Urinary bladder (tissue), 4 donors: Measurements from ENCODE around the gene HOXA6. TPM values are rescaled to one million over a fixed set of nuclear protein-coding genes. Genes with fewer than 3 reads are reported as not detected.

Experiments
- DNase-seq: peaks from one replicate; pipeline ENCODE4 v3.0.0-alpha.2; 2015; ENCODE audit errors: extremely low spot score
- H3K27ac ChIP-seq: one replicate; pipeline ENCODE4 v1.5.1; 2013; ENCODE audit warnings: low read depth, mild to moderate bottlenecking, moderate library complexity
- H3K36me3 ChIP-seq: one replicate; pipeline ENCODE4 v1.6.1; 2013; ENCODE audit warnings: mild to moderate bottlenecking, moderate library complexity; ENCODE audit not compliant: insufficient read depth
- H3K4me1 ChIP-seq: one replicate; pipeline ENCODE4 v1.6.1; 2013; ENCODE audit warnings: mild to moderate bottlenecking, moderate library complexity; ENCODE audit not compliant: insufficient read depth
- H3K4me3 ChIP-seq: one replicate; pipeline ENCODE4 v1.5.1; 2013; ENCODE audit warnings: low read depth, low read length
- WGBS: extraction: QIAGEN DNeasy Blood & Tissue Kit; methylation state at CpG from one replicate; pipeline ENCODE4 v1.1.7; 2013; 5-methylcytosine and 5-hydroxymethylcytosine counted together
- polyA plus RNA-seq: library from polyadenylated mRNA; stranded (reverse); fragments of 200-250 nt; gene quantifications from one replicate; pipeline ENCODE4 v1.2.3, GENCODE V29; 2013
- total RNA-seq: library from RNA; depleted of rRNA; stranded (reverse); fragments of >200 nt; gene quantifications from one replicate; pipeline ENCODE4 v1.2.3, GENCODE V29; 2014
- donor health status: healthy with polysubstance abuse.
- donor health status: healthy.

The HOXA6 gene
- total and polyA plus RNA-seq, 2 donors: 4.4 to 8.4 TPM

GRCh38 chr7:27180431-27181420, 33.2 kb upstream of the HOXA6 start:
- Histone ChIP-seq H3K27ac (peak overlapping the region; percentile 73), H3K4me1 (no peaks in the 10 kb centered on the region), H3K4me3 (peak overlapping the region; percentile 1), H3K36me3 (no peaks in the 10 kb centered on the region)
- no peak for DNase-seq
- WGBS: 58% methylated on average over 12 of the region's 12 CpGs

GRCh38 chr7:27179503-27180430, 32.2 kb upstream of the HOXA6 start:
- Histone ChIP-seq H3K36me3 (no peaks in the 10 kb centered on the region), H3K4me3 (peak overlapping the region; percentile 47), H3K4me1 (no peaks in the 10 kb centered on the region), H3K27ac (peak overlapping the region; percentile 90)
- no peak for DNase-seq
- 5% methylated on average over 56 of the region's 56 CpGs for WGBS

DNA sequence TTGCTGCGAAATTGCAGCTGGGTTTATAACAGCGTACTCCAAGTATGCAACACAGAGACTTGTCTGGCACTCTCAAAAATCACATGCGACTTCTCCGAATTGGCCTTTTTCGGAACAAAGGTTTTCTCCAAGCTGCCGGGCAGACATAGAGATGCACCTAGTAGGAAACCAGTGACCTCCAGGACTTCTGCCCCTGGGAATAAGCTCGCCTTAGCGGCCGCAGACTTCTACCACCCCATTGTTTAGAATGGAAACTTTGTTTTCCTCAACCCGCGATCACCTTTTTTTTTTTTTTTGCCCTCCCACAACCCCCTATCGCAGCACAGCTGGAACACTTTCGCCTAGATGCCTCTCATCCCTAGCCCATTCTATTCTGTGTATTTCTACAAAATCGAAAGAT, 31.5 kb upstream of the HOXA6 start:
- peak overlapping the region; percentile 47 for H3K4me3 ChIP-seq
- H3K4me1 ChIP-seq: no peaks in the 10 kb centered on the region
- no peak for DNase-seq
- 27% methylated on average over 14 of the region's 14 CpGs for WGBS
- no peaks in the 10 kb centered on the region for H3K36me3 ChIP-seq
- H3K27ac ChIP-seq: peak overlapping the region; percentile 90

DNA sequence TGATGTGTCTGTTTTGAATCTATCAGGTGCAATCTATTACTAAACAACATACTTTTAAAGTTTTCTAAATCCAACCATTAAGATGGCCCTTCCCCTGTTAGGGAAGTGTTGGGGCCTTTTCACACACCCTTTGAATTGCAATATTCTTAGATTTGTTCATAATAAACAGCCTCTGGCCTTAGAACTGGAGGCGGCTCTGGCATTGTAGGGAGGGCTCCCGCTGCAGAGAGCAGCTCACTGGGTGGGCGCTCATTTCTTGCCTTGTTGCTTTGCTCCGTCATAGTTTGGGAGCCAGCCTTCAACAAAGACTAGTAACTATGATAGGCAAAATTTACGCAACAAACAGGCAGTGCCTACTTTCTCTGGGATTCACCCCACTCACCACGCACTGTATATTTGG, 30.8 kb upstream of the HOXA6 start:
- H3K36me3 ChIP-seq: no peaks in the 10 kb centered on the region
- 34% methylated on average over 6 of the region's 6 CpGs for WGBS
- peak overlapping the region; percentile 64 for H3K27ac ChIP-seq
- DNase-seq: no peak
- peak overlapping the region; percentile 47 for H3K4me3 ChIP-seq
- no peaks in the 10 kb centered on the region for H3K4me1 ChIP-seq

DNA sequence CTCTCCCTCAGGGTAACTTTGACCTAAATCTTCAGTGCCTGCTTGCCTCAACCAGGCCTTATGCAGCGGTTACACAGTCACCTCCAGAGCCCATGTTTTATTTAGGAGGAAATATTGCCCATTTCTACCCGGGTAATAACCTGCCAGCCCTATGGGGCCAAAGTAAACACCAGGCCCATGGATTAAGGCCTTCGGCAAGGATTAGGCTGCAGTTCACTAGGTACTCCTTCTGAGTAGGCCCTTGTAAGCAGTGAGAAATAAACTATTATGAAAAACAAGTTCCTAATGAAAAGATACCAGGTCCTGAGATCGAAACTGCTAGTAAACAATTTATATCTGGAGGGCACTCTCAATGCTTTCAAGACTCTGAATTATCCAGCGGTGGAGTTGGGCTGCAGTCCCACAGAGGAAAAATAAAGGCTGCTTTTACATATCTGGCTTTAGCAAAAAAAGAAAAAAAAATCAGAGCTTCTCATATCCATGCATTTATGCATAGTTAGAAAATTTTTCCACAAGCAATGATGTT, 30.3 kb upstream of the HOXA6 start:
- H3K27ac ChIP-seq: peak overlapping the region; percentile 95
- WGBS: 27% methylated on average over 5 of the region's 5 CpGs
- no peaks in the 10 kb centered on the region for H3K36me3 ChIP-seq
- H3K4me3 ChIP-seq: peak overlapping the region; percentile 47
- no peaks in the 10 kb centered on the region for H3K4me1 ChIP-seq
- DNase-seq: no peak

- DNase-seq: no peak
- Histone ChIP-seq H3K27ac (peak overlapping the region; percentile 95), H3K4me1 (no peaks in the 10 kb centered on the region), H3K36me3 (no peaks in the 10 kb centered on the region), H3K4me3 (peak overlapping the region; percentile 47)
- 31% methylated on average over 22 of the region's 22 CpGs for WGBS
Measured at GRCh38 chr7:27176962-27177794, 29.6 kb upstream of the HOXA6 start.

DNA sequence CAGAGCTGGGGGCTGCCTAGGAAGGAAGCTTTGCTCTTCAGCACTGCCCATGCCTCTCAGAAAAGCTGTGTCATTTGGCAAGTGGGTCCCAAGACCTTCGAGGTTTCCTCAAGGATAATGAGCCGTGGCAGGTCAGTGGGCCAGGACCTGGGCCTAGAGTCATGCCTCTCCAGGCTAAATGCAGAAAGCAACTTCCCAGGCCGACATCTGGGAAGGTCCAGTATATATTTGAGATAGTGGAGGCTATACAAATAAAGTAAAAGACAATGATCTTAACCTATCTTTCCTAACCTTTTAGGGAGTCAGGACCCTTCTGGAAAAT, 28.9 kb upstream of the HOXA6 start:
- 37% methylated on average over 3 of the region's 3 CpGs for WGBS
- DNase-seq: no peak
- peak overlapping the region; percentile 95 for H3K27ac ChIP-seq
- no peaks in the 10 kb centered on the region for H3K4me1 ChIP-seq
- no peaks in the 10 kb centered on the region for H3K36me3 ChIP-seq
- H3K4me3 ChIP-seq: peak overlapping the region; percentile 41

DNA sequence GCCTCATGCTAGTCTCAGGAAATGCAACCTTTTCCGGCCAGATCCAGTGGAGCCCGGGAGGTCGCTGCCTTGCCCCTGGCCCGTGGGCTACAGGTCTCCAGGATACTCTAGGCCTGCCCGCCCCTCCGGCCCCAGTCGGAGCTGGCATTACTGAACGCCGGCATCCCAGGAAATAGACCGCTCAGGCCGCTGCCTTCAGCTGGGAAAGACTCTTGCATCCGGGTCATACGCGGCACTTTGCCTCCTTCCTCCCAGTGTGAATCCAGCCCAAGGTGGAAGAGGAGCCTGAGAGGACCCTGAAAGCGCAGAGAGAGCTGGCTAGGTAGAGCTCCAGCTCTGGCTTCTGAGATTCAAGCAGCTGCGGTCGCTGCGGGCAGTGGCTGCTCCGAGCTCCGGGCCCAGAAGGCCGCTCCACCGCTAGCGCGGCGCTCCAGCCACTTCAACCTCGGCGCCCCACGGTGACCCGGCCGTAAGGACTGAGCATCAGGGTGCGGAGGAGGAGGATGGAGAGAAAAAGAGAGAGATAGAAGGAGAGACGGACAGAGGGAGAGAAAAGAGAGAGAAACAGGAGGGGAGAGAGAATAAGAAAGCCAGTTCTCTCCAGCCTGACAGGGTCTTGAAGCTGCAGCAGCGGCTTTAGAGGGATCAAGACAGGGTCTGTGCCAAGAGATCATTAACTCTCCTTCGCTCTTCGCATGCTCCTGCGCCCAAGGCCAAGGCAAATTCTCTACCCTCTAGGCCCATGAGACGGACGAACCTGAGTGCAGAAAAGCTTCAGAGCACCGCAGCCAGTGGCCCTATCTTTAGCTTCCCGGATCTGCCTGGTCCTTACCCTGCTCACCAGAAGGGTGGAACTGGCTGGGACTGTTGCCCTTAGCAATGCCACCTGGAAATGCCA, 28.3 kb upstream of the HOXA6 start:
- H3K36me3 ChIP-seq: peaks cover 2% of the 10 kb centered on the region
- WGBS: 33% methylated on average over 40 of the region's 40 CpGs
- H3K4me3 ChIP-seq: peak overlapping the region; percentile 41
- peak overlapping the region; percentile 95 for H3K27ac ChIP-seq
- DNase-seq: no peak
- no peaks in the 10 kb centered on the region for H3K4me1 ChIP-seq

DNA sequence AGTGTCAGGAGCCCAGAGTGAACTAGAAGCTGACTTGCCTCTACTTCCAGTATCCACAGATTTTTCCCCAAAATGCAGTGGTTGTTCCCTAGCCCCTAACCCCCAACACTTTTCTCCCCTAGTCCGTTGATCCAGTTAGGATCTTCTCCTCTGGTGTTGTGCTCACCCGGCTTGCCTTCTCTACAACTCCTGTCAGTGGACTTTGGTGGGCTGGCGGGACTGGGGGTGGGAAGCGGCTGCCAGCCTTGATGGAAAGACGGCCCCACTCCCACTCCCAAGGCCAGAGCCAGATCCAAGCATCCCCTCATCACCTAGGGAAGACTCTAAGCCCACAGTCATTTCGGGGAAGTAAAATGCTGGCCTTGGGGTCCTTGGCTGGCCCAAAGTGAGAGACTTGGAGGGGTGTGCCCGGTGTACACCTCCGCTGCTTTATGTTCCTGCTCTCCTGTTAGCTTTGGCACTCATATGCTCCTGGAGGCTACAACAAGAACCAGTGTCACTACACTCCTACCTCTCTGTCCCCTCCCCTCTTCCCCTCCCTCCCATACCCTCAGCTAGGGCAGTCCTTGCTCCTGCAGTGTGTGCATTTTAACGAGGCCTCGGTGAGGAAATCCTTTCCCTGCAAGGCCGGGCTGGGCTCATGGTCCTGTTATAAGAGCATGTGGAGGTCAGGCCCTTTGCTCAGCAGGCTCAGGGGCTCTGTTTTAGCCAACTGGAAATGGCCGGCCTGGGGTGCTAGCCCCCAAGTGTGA, 27.5 kb upstream of the HOXA6 start:
- Histone ChIP-seq H3K27ac (peak overlapping the region; percentile 95), H3K4me1 (no peaks in the 10 kb centered on the region), H3K4me3 (peak overlapping the region; percentile 83), H3K36me3 (peaks cover 2% of the 10 kb centered on the region)
- DNase-seq: no peak
- 52% methylated on average over 12 of the region's 12 CpGs for WGBS

- H3K36me3 ChIP-seq: peaks cover 2% of the 10 kb centered on the region
- peak within 1 kb of the TSS; percentile 83 for H3K4me3 ChIP-seq
- peak within 1 kb of the TSS; percentile 95 for H3K27ac ChIP-seq
- H3K4me1 ChIP-seq: no peaks in the 10 kb centered on the region
- no peak for DNase-seq
- 5% methylated on average over 82 of the region's 82 CpGs for WGBS
Measured at GRCh38 chr7:27173956-27174873, 26.6 kb upstream of the HOXA6 start, which contains the start of gene HOXA10. HOXA10 (minus strand) TSS chr7:27174320; CDS start chr7:27174306, 14 bp downstream.

DNA sequence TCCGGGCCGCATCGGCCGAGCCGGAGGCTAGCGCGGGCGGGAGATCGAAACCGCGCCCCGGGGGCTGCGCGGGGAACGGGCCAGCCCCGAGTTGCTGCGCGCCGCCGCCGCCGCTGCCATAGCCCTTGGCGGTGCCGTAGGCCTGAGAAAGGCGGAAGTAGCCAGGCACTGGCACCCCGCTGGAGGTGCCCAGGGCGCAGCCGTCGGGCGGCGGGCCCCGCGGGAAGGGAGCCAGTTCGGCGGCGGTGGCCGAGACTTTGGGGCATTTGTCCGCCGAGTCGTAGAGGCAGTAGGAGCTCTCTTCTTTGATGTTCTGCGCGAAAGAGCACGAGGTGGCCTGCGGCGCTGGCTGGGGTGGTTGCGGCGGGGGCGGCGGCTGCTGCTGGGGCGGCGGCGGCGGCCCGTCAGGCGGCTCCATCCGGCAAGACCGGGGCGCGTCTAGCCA, 26.0 kb upstream of the HOXA6 start:
- Histone ChIP-seq H3K4me1 (no peaks in the 10 kb centered on the region), H3K36me3 (peaks cover 2% of the 10 kb centered on the region), H3K4me3 (peak overlapping the region; percentile 83), H3K27ac (peak overlapping the region; percentile 95)
- 0% methylated on average over 59 of the region's 59 CpGs for WGBS
- DNase-seq: no peak
